Heart right ventricle (tissue), 16 donors: ENCODE data around the gene GHRHR. TPM values are rescaled to one million over a fixed set of nuclear protein-coding genes. Genes with fewer than 3 reads are reported as not detected.
A peak's percentile ranks its signal among the peaks of the same experiment; 100 is the strongest.

Experiments used
- ATAC-seq, 8 donors: fragments of 200-7000 bp; cut with Tn5 transposase; one replicate each; pipeline ENCODE4 v1.9.1; 2020; ENCODE audit warnings: mild to moderate bottlenecking in 8 of 8, moderate library complexity in 8 of 8, moderate number of reproducible peaks in 1 of 8
- DNase-seq, 2 donors: peaks; one replicate each; pipeline ENCODE4 v3.0.0-alpha.2; 2020
- H3K27ac ChIP-seq, 10 donors: fragments of 200-600 bp; sonication (generic) in 2 of 10; one replicate each; pipeline versions ENCODE4 v1.5.0 to v1.8.0; 2020 to 2022; ENCODE audit warnings: mild to moderate bottlenecking in 3 of 10
- H3K27me3 ChIP-seq, 7 donors: fragments of 200-600 bp; one replicate each; pipeline ENCODE4 v1.8.0; 2021 to 2022; ENCODE audit warnings: mild to moderate bottlenecking in 2 of 7
- H3K36me3 ChIP-seq, 9 donors: fragments of 200-600 bp; sonication (generic) in 1 of 9; one replicate each; pipeline versions ENCODE4 v1.5.0 to v1.8.0; 2020 to 2022; ENCODE audit warnings: mild to moderate bottlenecking in 2 of 9
- H3K4me1 ChIP-seq, 9 donors: fragments of 200-600 bp; sonication (generic) in 1 of 9; one replicate each; pipeline versions ENCODE4 v1.5.0 to v1.8.0; 2020 to 2022; ENCODE audit warnings: mild to moderate bottlenecking in 4 of 9
- H3K4me3 ChIP-seq, 10 donors: fragments of 200-600 bp; sonication (generic) in 2 of 10; one replicate each; pipeline versions ENCODE4 v1.5.0 to v1.8.0; 2020 to 2022; ENCODE audit warnings: mild to moderate bottlenecking in 7 of 10, moderate library complexity in 2 of 10
- H3K9me3 ChIP-seq, 11 donors: fragments of 200-600 bp in 10 of 11; sonication (generic) in 2 of 11; one replicate each; pipeline versions ENCODE4 v1.5.0 to v1.8.0; 2013 to 2022; ENCODE audit warnings: mild to moderate bottlenecking in 2 of 11, control low read depth in 1 of 11, moderate library complexity in 1 of 11
- CTCF ChIP-seq, 9 donors: fragments of 200-600 bp; sonication (generic) in 2 of 9; IDR thresholded peaks; one replicate each; pipeline versions ENCODE4 v1.5.0 to v1.8.0; 2021 to 2022; ENCODE audit warnings: antibody characterized with exemption in 9 of 9, mild to moderate bottlenecking in 5 of 9, moderate library complexity in 1 of 9
- WGBS, 2 donors: extraction: QIAGEN DNeasy Blood & Tissue Kit; methylation state at CpG; one replicate each; pipeline ENCODE4 v1.1.7; 2013; ENCODE audit warnings: inconsistent platforms in 1 of 2; 5-methylcytosine and 5-hydroxymethylcytosine counted together
- intact Hi-C, 10 donors: fragments of 100-400 bp; cut with DNase I; formaldehyde crosslinking; loops; one replicate each; pipeline versions ENCODE4 v1.11.1 to v1.14.2; 2022
- polyA plus RNA-seq, 2 donors: library from polyadenylated mRNA; stranded (reverse); fragments of 200-250 nt; gene quantifications; one replicate each; pipeline ENCODE4 v1.2.3, GENCODE V29; 2013
- total RNA-seq, 10 donors: library from RNA; stranded (reverse); fragmentation: NEBNext Ultra II Directional in 3 of 10; extraction: Animal tissue kit (Norgen Biotek cat#: 25700) in 3 of 10; gene quantifications; one replicate each; pipeline versions ENCODE4 v1.2.1 to v1.2.4, GENCODE V29; 2021 to 2023
- donor health status: Arrhythmogenic right ventricular cardiomyopathy.
- donor health status: ischemic (EF 13 %, LVEDD 7.1; RV severe dilation, severe dysfunction).
- donor health status: healthy with polysubstance abuse.
- donor health status: DM: no; HTN: yes; CAD: no.
- donor health status: DM: no; HTN: no; CAD: no.
- donor health status: ischemic (EF 25% LVEDD 6.9; RV normal size, moderate dysfunction).
- donor health status: ischemic (EF 25% LVEDD 5.7; RV mildly dilated, moderate dysfunction).
- donor health status: healthy.
- donor health status: DM: yes; HTN: yes; CAD: no.
- donor health status: Ischemic cardiomyopathy.
- donor health status: ischemic (EF 35%, LVEDD 5.7; RV mildly dilated, moderate dysfunction).
- donor health status: nonischemic (EF 11% LVEDD 7.7; RV severe dilation, severe dysfunction).
- donor health status: DM: yes; HTN: yes; CAD: no.
- donor health status: PGD.
- donor health status: ischemic (EF 29% LVEDD 5.4; RV normal size, mild dysfunction).
- donor health status: nonischemic (EF 23%, LVEDD 6.1; RV moderate dilation, normal function).

The GHRHR gene
- total and polyA plus RNA-seq, 12 donors, result not detected

GRCh38 chr7:31007634-31008033 is 43.9 kb downstream of the GHRHR start:
- Histone ChIP-seq H3K4me1 (peaks cover 0 to 9% (median 0%) of the 10 kb centered on the region in 9 donors), H3K9me3 (peaks cover 0 to 22% (median 0%) of the 10 kb centered on the region in 11 donors), H3K27ac (no peak overlapping the region), H3K27me3 (peaks cover 0 to 14% (median 6%) of the 10 kb centered on the region in 7 donors), H3K4me3 (no peak overlapping the region), H3K36me3 (no peaks in the 10 kb centered on the region)
- ATAC-seq (peak in 3 of 8 donors; percentile 47 to 79 (median 63)), DNase-seq (no peak)
- WGBS, 2 donors, result 47 to 49% methylated on average over 5 of the region's 5 CpGs
- no peak for TF ChIP-seq CTCF (IDR thresholded peaks at IDR 0.05)
- intact Hi-C loops, result loop anchor here in 1 of 10 donors (5.0 kb wide), 1 partner anchor 35 kb away; no protein-coding TSS in a partner anchor

- Histone ChIP-seq H3K27ac (no peak overlapping the region), H3K4me1 (peaks cover 0 to 10% (median 0%) of the 10 kb centered on the region in 9 donors), H3K4me3 (no peak overlapping the region), H3K9me3 (peaks cover 0 to 10% (median 0%) of the 10 kb centered on the region in 11 donors), H3K27me3 (peaks cover 0 to 8% (median 0%) of the 10 kb centered on the region in 7 donors), H3K36me3 (no peaks in the 10 kb centered on the region)
- WGBS, 2 donors, result 60 to 65% methylated on average over 3 of the region's 3 CpGs
- intact Hi-C loops, result no loop called here
- no peak for DNase-seq
- TF ChIP-seq CTCF (IDR thresholded peaks at IDR 0.05), result no peak
- no peak for ATAC-seq
Observed at GRCh38 chr7:31014826-31015225, 51.1 kb downstream of the GHRHR start.

DNA sequence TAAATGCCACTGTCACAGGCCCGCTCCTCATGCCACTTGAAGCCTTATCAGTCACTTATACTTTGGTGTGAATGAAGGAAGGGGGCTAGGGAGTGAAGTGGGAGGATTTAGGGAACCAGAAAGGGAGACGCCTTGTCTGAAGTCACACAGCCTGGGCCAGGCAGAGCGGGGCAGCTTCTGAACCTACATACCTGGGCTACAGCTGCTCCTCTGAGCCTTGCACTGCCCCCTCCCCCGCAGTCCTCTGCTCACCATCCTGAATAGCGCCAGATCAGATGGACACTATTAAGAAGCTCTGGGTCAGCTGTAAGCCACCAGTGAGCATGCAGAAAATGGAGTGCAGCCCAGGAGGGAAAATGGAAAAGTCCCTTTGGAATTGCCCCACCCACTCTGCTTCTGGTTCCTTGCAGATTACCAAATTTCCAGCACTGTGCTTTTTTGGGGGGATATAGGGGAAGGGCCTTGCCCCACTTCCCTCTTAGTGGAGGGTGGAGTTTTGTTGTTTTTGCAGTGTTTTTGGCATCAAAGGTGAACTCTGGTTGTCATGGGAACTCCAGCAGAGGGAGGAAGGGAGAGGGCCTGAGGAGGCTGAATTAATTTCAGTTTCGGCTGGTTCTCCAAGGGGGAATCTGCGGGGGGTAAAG is 53.4 kb downstream of the GHRHR start:
- peak in 4 of 8 donors; percentile 20 to 34 (median 23) for ATAC-seq

GRCh38 chr7:31017721-31018120 is 54.0 kb downstream of the GHRHR start:
- Histone ChIP-seq H3K36me3 (no peaks in the 10 kb centered on the region), H3K27ac (no peak overlapping the region), H3K4me3 (no peak overlapping the region), H3K4me1 (peaks cover 0 to 10% (median 0%) of the 10 kb centered on the region in 9 donors), H3K9me3 (no peaks in the 10 kb centered on the region), H3K27me3 (peaks cover 0 to 8% (median 0%) of the 10 kb centered on the region in 7 donors)
- ATAC-seq (no peak), DNase-seq (no peak)
- intact Hi-C loops, result no loop called here
- no peak for TF ChIP-seq CTCF (IDR thresholded peaks at IDR 0.05)
- WGBS, 2 donors, result 89% methylated on average over 5 of the region's 5 CpGs

More for the DNA sequence above, 53.4 kb downstream of the GHRHR start:
- H3K4me3 ChIP-seq, result no peak overlapping the region
- no peak for DNase-seq
- no peaks in the 10 kb centered on the region for H3K36me3 ChIP-seq
- no peak overlapping the region for H3K27ac ChIP-seq
- no peak for TF ChIP-seq CTCF (IDR thresholded peaks at IDR 0.05)
- 76 to 78% methylated on average over 7 of the region's 7 CpGs for WGBS, 2 donors
- peaks cover 0 to 10% (median 0%) of the 10 kb centered on the region in 9 donors for H3K4me1 ChIP-seq
- H3K27me3 ChIP-seq, result peaks cover 0 to 8% (median 0%) of the 10 kb centered on the region in 7 donors
- intact Hi-C loops, result no loop called here
- H3K9me3 ChIP-seq, result no peaks in the 10 kb centered on the region
